NCI-H1694 treated with DMSO at 0.1 percent for 48 hours (cell line): ENCODE data around the gene RAD18.

Experiments used
- DNase-seq: peaks from one replicate; lab custom pipeline; 2025; lab: John Stamatoyannopoulos, UW

RAD18 gene

DNA sequence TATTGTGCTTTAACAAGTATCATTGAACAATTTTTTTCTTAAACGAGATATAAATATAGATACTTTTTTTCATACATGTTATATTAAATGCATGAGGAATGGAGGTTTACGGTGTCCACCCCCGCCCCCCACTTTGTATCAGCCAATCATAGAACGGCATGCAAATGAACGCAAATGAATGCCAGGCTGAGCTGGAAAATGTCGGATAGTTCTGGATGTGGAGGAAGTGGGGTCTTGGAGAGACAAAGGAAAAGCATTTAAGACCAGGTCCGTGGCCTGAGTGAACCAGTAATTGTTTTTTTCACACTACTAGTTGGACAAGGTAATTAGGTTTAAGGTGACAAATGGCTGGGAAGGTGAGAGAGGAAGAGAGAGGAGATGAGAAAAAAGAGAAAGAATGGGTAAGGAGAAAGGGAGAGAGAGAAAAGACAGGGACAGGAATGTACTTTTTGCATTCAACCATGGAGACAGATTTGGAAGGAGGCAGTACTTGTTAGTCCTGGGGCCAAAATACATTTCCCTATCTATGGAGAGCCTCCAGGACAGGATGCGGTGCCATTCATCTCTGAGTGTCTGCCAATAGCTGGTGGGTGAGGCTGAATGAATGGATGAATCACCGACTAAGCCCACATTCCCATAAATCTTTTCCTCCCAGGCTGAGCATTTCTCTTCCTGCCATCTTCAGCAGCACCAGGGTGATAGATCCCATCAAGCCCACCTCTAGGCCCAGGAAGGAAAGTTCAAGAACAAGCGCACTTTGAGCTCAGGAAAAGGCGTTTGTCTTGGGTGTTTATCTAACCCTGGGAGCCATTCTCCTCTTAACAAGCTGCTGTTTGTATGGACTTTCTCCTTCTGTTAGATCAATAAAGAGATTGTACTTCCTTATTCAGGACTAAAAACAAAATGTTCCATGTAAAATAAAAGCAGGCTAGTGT is 1.4 kb upstream of the RAD18 start:
- no peak for DNase-seq

DNA sequence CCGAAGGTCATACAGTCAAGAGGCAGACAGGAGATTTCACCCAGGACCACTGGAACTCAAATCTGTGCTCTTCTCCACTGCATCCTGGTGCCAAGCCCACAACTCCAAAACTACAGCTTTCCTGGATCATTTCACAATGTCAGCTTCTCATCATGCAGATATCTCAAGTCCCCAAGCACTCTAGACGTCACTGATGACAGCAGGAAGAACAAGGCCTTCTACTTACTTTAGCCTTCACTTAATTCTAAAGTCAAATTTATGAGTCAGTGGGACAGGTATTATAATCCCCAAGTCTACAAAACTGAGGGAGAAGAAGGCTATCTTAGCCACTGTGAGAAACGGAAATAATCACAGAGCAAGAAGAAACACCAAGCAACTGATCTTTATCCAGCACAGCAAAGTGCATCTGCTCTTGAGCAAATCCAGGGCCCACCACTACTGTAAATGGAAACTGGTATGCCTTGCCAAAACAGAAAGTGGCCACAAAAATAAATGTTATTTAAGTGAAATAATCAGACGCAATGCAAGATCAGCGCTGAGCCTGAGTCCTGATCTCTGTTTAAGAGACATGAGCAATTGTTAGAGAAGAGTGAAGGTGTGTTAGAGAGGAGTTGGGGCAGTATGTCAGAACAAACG is 928 bp downstream of the RAD18 start:
- DNase-seq = no peak

DNA sequence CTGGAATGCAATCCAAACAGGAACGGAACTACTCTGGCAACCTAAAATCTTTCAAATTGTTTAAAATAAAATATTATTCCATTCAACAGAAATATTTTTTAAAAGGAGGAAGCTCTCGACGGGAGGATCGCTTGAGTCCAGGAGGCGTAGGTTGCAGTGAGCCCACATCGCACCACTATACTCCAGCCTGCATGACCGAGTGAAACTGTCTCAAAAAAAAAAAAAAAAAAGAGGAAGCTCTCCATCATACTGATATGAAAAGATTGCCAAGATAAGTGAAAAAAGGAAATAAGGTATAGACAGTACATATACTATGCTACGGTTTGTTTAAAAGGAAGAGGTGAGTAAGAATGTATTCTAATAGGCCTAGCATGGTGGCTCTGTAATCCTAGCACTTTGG is 3.6 kb downstream of the RAD18 start:
- DNase-seq = no peak

DNA sequence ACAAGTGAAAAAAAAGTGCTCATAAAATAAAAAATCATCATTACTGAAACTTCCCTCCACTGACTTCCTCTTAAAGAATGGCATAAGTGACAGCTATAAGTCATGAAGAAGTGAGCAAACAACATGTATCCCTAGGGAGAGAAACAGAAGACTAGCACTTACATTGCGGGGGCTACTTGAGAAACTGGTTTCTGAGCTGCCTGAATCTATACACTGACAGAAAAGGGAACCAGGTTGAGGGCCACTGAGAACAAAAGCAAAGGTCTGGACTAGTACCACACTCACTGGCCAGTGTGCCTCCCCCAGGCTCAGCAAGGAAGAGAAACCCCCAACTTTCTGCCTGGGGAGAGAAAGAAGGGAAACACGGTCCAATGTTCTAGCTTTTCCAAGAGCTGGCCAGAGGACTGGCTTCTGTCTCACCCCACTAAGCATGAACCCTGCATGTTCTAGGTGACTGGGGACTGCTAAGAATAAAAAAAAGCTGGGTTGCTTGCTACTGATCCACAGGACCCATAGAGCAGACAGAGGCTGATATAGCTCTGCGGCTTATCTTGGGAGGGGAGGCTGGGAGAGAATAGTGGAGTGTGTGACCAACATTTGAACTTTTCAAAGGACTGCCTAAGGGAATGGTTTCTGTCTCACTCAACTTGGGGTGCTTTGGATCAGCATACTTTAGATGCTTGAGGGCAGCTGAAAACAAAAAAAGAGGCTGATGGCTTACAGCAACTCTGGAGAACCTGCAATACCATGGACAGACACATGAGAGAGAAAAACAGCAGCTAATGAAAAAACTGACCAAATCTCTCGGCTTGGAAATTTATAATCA is 8.1 kb downstream of the RAD18 start:
- DNase-seq = no peak

DNA sequence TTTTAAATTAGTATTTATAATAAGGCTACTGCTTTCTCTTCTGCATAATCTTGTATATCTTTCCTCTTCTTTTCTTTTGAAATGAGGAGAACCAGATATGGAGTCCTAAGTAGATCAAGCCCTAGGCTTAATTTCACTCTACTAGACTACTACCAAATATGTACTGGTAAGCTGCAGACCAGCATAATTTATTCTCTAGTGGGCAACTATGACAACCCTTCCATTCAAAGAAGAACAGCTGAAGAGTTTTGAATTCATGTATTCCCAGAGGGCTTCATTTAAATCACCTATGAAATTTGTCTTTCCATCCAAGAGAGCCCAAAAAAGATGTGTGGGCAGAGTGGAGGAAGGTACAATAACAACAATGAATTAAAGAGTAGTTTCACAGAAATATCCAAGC is 10.0 kb downstream of the RAD18 start:
- no peak for DNase-seq

DNA sequence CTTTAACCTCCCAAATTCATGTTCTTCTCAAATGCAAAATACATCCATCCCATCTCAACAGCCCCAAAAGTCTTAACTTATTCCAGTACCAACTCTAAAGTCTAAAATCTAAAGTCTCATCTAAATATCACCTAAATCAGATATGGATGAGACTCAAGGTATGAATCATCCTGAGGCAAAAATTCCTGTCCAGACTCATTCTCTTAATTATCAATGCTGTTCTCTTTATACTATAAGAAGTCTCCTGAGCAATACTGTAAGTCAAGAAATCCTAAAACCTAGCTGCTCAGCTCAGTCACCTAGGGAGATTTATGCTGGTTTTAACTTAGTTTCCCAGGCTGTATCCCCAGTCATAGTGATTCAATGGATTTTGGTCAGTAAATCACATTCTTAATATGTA is 11.1 kb downstream of the RAD18 start:
- DNase-seq = no peak

DNA sequence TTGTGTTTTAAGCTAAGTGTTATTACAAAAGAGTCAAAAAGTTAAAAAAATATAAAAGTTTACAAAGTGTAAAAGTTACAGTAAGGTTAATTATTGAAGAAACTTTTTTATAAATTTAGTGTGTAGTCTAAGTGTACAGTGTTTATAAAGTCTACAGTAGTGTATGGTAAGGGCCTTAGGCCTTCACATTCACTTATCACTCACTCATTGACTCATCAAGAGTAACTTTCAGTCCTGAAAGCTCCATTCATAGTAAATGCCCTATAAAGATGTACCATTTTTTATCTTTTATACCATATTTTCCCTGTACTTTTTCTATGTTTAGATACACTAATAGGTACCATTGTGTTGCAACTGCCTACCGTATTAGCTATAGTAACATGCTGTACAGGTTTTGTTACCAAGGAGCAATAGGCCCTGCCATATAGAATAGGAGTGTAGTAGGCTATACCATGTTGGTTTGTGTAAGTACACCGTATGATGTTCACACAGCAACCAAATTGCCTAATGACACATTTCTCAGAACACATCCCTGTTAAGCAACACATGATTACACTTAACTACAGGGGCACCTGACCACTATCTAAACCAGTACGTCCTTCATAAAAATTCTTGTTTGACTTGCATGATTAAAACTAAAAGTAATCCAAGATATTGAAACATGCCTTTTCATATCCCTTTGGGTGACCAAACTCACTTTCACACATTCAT is 17.2 kb downstream of the RAD18 start:
- no peak for DNase-seq

DNA sequence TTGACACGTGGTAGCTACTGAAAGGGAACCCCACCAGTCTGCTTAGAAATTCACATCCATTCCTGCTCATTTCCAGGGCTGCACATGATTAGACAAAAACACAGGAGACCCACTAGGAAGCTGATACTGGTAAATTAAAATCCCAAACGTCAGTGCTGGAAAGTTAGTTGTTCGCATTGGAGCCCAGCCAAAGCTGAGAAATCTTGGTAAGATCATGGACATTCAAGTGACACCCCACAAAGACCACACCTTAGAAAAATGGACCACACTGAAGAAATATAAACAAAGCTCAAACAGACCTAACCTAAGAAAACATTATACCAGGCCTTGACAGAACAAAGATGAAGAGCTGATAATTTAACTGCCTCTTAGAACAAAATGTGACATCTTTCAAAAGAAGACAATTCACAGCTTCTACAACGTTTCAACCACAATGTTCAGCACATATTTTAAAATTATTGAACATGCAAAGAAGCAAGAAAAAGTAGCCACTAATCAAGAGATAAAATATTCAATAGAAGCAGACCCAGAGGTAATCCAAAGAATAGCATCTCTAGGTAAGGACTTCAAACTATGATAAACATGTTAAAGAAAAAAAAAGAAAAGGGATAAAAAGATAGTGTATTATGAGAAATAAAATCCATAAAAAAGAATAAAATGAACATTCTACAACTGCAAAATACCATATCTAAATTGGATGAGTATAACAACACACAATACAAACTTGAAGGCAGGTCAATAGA is 20.4 kb downstream of the RAD18 start:
- DNase-seq = no peak

DNA sequence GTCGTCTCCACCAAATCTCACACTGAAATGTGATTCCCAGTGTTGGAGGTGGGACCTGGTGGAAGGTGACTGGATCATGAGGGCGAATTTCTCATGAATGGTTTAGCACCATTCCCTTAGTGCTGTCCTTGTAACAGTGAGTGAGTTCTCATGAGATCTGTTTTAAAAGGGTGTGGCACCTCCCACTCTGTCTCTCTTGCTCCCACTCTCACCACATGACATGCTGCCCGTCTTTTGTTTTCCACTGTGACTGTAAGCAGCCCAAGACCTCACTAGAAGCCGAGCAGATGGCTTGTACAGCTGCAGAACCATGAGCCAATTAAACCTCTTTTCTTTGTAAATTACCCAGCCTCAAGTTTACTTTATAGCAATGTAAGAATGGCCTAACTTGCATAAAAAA is 21.2 kb downstream of the RAD18 start:
- DNase-seq = no peak

DNA sequence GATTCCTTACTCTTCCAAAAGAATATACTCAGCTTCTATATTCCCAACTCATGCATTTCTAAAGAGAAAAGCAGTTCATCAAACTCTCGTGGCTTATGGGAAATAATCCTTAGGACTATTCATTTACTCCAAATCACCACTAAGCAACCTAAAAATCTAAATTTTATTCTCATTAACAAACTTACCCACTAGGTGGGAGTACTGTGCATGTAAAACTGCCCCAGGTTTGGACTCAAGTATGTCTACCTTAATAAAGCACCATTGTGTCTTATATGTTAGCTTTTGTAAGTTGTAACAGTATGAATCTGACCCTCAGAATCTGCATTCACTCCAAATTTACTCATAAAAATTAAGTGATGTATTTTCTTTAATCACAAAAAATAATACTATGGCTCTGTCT is 25.3 kb downstream of the RAD18 start:
- no peak for DNase-seq

DNA sequence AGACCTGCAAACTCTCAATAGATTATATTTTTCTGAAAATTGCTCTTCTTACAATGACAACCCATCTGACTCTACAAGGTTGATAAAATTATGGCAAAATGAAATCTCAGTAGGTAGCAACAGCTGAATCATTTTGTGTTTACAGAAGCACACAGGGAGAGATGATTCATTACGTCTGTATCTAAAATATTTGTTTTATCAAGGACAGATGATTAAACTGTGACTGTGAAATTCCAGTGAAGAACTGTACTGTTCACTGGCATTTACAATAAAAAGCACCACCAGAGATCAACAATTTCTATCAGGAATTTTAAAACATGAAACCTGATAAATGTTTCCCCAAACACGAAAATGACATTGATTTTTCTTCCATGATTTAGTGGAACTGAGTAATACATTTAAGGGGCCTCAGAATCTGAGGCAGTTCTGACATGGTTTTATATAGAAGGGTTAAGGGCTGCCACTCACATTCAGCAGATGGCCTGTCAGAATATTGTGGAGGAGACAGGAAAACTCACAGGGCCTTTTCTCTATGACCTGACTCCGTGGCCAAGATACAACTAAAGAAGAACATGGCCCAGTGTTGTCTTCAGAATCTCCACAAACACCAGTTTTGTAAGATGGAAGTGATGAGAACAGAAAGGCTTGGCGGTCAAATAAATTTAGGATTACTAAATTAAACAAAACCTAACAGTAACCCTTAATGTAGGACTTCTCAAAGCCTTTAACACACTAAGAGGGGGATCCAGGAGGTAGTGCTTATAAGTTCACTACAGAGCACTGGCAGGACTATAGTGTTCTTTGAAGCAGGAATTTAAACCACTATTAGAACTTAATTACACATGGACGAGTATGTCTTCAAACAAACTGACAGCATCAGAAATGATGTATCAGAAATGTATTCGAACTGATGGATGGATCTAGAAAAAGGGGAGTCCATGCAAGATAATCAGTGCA is 25.9 kb downstream of the RAD18 start:
- DNase-seq = no peak

DNA sequence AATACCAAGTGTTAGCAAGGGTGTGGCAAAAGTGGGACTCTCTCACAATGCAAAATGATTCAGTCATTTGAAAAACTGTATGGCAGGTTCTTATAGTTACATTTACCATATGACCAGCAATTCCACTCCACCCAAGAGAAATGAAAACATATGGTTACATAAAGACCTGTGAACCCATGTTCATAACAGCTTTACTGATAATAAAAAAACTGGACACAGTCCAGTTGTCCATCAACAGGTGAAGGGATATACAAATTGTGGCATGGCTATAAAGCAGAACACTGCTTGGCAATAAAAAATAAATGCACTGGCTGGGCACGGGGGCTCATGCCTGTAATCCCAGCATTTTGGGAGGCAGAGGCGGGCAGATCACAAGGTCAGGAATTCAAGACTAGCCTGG is 30.8 kb downstream of the RAD18 start:
- DNase-seq = no peak

DNA sequence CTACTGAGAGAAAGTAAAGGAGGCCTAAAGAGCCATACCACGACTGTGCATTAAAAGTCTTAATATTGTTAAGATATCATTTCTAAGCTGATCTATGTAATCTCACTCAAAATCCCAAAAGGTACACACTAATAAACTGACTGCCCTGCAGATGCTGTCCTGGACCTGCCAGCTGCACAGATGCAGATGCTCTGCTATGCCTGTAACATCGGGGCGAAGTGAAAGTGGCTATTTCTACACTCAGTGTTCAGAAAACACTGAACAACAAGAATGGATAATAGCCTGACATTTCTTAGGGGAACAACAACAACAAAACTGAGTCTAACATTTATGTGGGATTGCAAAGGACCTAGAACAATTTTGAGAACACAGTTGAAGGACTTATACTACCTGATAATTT is 31.9 kb downstream of the RAD18 start:
- no peak for DNase-seq

DNA sequence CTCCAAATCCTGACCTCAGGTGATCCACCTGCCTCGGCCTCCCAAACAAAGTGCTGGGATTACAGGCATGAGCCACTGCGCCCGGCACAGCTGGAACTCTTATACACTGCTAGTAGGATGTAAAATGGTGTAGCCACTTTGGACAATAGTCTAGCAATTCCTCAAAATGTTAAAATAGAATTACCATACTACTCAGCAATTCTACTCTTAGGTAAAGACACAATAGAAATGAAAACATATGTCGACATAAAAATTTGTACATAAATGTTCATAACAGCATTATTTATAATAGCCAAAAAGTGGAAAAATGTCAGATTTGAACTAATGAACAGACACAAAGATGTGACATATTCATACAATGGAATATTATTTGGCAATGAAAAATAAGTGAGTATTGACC is 33.4 kb downstream of the RAD18 start:
- no peak for DNase-seq

DNA sequence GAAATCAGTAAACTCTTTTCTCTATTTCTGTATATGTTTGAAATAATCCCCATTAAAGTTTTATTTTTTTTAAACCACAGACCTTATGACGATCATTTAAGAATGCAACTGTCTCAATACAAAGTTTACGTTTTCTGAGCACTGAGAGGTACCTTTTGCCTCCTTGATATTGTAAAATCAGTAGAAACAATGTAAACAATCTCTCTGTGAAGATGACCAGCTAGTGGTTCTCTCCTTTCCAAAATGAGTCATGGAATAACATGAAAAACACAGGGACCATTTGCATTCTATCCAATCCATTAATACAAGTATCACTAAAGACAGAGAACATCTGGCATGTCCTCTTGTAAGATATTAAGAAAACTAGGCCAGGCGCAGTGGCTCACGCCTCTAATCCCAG is 48.8 kb downstream of the RAD18 start:
- DNase-seq = no peak

DNA sequence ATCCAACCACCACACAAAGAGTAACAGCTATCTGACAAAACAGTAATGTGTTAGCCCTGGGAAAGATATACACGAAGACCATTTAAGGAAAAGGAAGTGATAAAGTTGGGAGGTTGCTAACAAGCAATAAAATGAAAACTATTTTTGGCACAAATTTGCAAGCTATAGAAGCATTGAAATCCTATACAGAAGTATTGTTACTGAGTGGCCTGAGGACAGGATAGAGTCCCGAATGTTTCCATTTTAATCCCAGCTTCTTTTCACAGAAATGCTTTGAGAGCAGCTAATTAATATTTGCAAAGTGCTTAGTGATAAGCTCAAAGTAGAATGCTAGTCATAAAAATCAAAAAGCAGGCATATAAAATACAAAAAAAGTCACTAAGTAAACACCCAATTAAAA is 51.5 kb downstream of the RAD18 start:
- DNase-seq = no peak

DNA sequence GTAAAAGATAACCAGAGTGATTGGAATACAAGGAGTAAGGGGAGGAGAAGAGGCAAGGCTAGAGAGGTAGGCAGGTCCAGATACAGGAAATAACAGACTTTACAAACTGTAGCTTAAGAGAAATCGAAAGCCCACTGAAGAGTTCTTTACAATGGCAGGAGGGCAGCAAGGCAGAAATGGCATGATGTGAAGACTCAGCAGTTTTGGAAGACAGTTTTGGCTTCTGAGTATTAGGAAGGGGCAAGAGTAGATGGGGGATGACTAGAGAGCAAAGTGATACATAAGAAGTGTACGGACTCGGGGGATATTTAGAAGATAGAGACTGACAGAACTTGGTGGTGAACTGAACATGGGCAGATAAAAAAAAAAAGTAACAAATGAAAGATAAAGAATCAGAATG is 54.1 kb downstream of the RAD18 start:
- DNase-seq = no peak

DNA sequence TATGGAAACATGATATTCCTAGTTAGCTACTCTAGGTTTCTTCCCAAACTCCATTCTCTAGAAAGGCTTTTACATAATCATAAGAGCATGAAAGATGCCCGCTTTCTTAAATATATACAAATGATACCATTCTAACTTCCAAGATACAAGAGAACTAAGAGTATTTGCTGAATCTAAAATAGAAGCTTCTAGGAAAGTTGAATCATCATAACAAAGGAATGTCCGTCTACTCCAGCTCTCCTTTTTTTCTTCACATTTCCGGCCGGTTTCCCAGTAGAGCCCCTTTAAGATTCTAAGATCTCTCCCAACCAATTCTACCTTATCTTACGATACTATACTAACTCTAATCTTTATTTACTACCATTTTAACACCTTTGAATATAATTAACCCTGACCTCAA is 60.1 kb downstream of the RAD18 start:
- DNase-seq = no peak

DNA sequence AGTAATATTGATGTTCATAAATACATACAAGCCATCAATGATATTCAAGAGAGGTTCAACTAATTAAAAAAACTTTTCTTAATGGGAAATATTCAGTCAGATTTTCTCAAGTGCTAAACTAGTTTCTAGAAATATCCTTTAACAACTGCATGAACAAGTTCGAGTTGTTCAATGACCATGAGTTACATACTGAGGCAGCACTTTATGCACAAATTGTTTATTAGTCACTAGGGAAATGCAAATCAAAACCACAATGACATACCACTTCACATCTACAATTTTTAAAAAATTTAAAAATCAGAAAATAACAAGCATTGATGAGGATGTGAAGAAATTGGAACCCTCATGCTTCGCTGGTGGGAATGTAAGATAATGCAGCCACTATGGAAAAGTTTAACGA is 62.4 kb downstream of the RAD18 start:
- DNase-seq = no peak

DNA sequence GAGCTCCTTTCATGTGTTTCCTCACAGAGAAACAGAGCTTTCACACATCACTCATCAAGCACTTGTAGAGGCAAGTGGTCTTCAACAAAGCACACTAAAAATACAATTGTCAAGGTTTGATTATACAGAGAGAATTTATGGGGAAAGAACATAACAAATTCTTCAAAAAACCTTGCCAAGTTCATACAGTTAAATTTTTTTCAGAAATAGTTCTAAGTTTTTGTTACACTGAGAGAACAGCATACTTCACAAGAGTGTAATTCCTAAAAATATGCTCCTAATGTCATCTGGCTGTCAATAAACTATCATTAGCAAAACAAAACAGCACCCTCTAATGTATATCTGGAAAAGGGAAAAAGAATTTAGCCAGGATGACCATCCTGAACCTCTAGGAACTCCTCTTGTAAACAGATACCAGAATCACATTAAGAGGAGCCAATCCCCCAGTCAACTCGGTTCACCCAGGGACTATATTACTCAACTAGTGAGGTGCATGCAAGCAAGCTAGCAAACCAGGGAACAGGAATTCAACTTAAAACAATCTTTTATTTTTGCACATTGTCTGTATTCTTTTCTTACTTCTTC is 63.3 kb downstream of the RAD18 start:
- no peak for DNase-seq
